Measurements from ENCODE around the gene DNAH14.
"Not testable (repeated sequence)": the region's sequence is repeated elsewhere in the genome, so short reads cannot be mapped to it uniquely, and the experiment has no call there.

The DNAH14 gene

GRCh38 chr1:225260319-225260718 lies 330.8 kb downstream of the DNAH14 start:
- DNase-seq, result no peak

- no peak for DNase-seq
These were observed 348.0 kb downstream of the DNAH14 start for GRCh38 chr1:225277445-225277844.

- no peak for DNase-seq
These were observed 351.1 kb downstream of the DNAH14 start for GRCh38 chr1:225280563-225280962.

- DNase-seq, result no peak
These were observed 360.8 kb downstream of the DNAH14 start for GRCh38 chr1:225290244-225290643.

- DNase-seq, result no peak
These were observed 370.1 kb downstream of the DNAH14 start for GRCh38 chr1:225299624-225300023.

- no peak for DNase-seq
These were observed 370.9 kb downstream of the DNAH14 start for GRCh38 chr1:225300381-225300780.

- no peak for DNase-seq
These were observed 375.5 kb downstream of the DNAH14 start for GRCh38 chr1:225304996-225305395.

GRCh38 chr1:225310544-225310943 lies 381.1 kb downstream of the DNAH14 start:
- DNase-seq, result not testable (repeated sequence)

GRCh38 chr1:225318706-225319575 lies 389.5 kb downstream of the DNAH14 start:
- no peak for DNase-seq

- no peak for DNase-seq
These were observed 390.4 kb downstream of the DNAH14 start for GRCh38 chr1:225319871-225320270.

- DNase-seq, result no peak
These were observed 392.3 kb downstream of the DNAH14 start for GRCh38 chr1:225321784-225322183.

GRCh38 chr1:225329041-225329440 lies 399.6 kb downstream of the DNAH14 start:
- DNase-seq, result no peak

GRCh38 chr1:225329996-225330395 lies 400.5 kb downstream of the DNAH14 start:
- not testable (repeated sequence) for DNase-seq

GRCh38 chr1:225332686-225333085 lies 403.2 kb downstream of the DNAH14 start:
- no peak for DNase-seq

GRCh38 chr1:225335098-225335778 lies 405.8 kb downstream of the DNAH14 start:
- not testable (repeated sequence) for DNase-seq

- no peak for DNase-seq
These were observed 409.1 kb downstream of the DNAH14 start for GRCh38 chr1:225338545-225338944.

- DNase-seq, result no peak
These were observed 412.2 kb downstream of the DNAH14 start for GRCh38 chr1:225341642-225342041.

- DNase-seq, result no peak
These were observed 413.2 kb downstream of the DNAH14 start for GRCh38 chr1:225342695-225343094.

GRCh38 chr1:225343618-225344017 lies 414.1 kb downstream of the DNAH14 start:
- no peak for DNase-seq

GRCh38 chr1:225347123-225347683 lies 417.7 kb downstream of the DNAH14 start:
- DNase-seq, result no peak

GRCh38 chr1:225348400-225348799 lies 418.9 kb downstream of the DNAH14 start:
- DNase-seq, result no peak

- no peak for DNase-seq
These were observed 420.4 kb downstream of the DNAH14 start for GRCh38 chr1:225349826-225350225.

GRCh38 chr1:225350872-225351271 lies 421.4 kb downstream of the DNAH14 start:
- no peak for DNase-seq

- DNase-seq, result no peak
These were observed 425.4 kb downstream of the DNAH14 start for GRCh38 chr1:225354906-225355305.
